ENCODE measurements around the gene NMT1. TPM values are rescaled to one million over a fixed set of nuclear protein-coding genes. Genes with fewer than 3 reads are reported as not detected.

NMT1 gene
- total RNA-seq, 1 donor from 2014 or later: 118 TPM

GRCh38 chr17:45116434-45117016 is 55.4 kb downstream of the NMT1 start:
- DNase-seq (ENCODE audit: low read depth, low spot score): no peak
- TF ChIP-seq CTCF (conservative IDR thresholded peaks at IDR 0.05): no peak
- no peak overlapping the region for H3K27ac Mint-ChIP-seq (ENCODE audit: unreplicated experiment)

GRCh38 chr17:45117334-45117733 is 56.2 kb downstream of the NMT1 start:
- Mint-ChIP-seq H3K4me3 (no peak overlapping the region), H3K36me3 (ENCODE audit: low read depth) (no peaks in the 10 kb centered on the region), H3K27ac (ENCODE audit: unreplicated experiment) (no peak overlapping the region), H3K9me3 (no peaks in the 10 kb centered on the region), H3K4me1 (peaks cover 1% of the 10 kb centered on the region), H3K27me3 (ENCODE audit: low read depth) (no peaks in the 10 kb centered on the region)
- DNase-seq (ENCODE audit: low read depth, low spot score): no peak
- TF ChIP-seq CTCF (conservative IDR thresholded peaks at IDR 0.05): no peak

More at GRCh38 chr17:45116434-45117016, 55.4 kb downstream of the NMT1 start:
- H3K9me3 Mint-ChIP-seq: no peaks in the 10 kb centered on the region
- no peaks in the 10 kb centered on the region for H3K27me3 Mint-ChIP-seq (ENCODE audit: low read depth)
- H3K36me3 Mint-ChIP-seq (ENCODE audit: low read depth): no peaks in the 10 kb centered on the region
- no peak overlapping the region for H3K4me3 Mint-ChIP-seq
- H3K4me1 Mint-ChIP-seq: no peaks in the 10 kb centered on the region

GRCh38 chr17:45117848-45118646 is 56.9 kb downstream of the NMT1 start:
- no peaks in the 10 kb centered on the region for H3K36me3 Mint-ChIP-seq (ENCODE audit: low read depth)
- no peak overlapping the region for H3K4me3 Mint-ChIP-seq
- peaks cover 6% of the 10 kb centered on the region for H3K4me1 Mint-ChIP-seq
- H3K27ac Mint-ChIP-seq (ENCODE audit: unreplicated experiment): no peak overlapping the region
- no peaks in the 10 kb centered on the region for H3K9me3 Mint-ChIP-seq
- no peak for DNase-seq (ENCODE audit: low read depth, low spot score)
- TF ChIP-seq CTCF (conservative IDR thresholded peaks at IDR 0.05): no peak
- H3K27me3 Mint-ChIP-seq (ENCODE audit: low read depth): no peaks in the 10 kb centered on the region

- DNase-seq (ENCODE audit: low read depth, low spot score): no peak
- Mint-ChIP-seq H3K36me3 (ENCODE audit: low read depth) (no peaks in the 10 kb centered on the region), H3K27me3 (ENCODE audit: low read depth) (no peaks in the 10 kb centered on the region), H3K9me3 (no peaks in the 10 kb centered on the region), H3K4me1 (peaks cover 10% of the 10 kb centered on the region), H3K27ac (ENCODE audit: unreplicated experiment) (no peak overlapping the region), H3K4me3 (no peak overlapping the region)
- TF ChIP-seq CTCF (conservative IDR thresholded peaks at IDR 0.05): no peak
These were observed 57.6 kb downstream of the NMT1 start for GRCh38 chr17:45118691-45119090.

- Mint-ChIP-seq H3K4me3 (no peak overlapping the region), H3K27me3 (ENCODE audit: low read depth) (no peaks in the 10 kb centered on the region), H3K36me3 (ENCODE audit: low read depth) (no peaks in the 10 kb centered on the region), H3K27ac (ENCODE audit: unreplicated experiment) (no peak overlapping the region), H3K4me1 (peaks cover 10% of the 10 kb centered on the region), H3K9me3 (no peaks in the 10 kb centered on the region)
- no peak for TF ChIP-seq CTCF (conservative IDR thresholded peaks at IDR 0.05)
- DNase-seq (ENCODE audit: low read depth, low spot score): no peak
These were observed 58.8 kb downstream of the NMT1 start for GRCh38 chr17:45119964-45120363.

All from neural crest cell (in vitro differentiated cells).